Mesendoderm (in vitro differentiated cells): ENCODE measurements around the gene CMPK2.
"Not testable (repeated sequence)": the region's sequence is repeated elsewhere in the genome, so short reads cannot be mapped to it uniquely, and the experiment has no call there.

Experiments used
- DNase-seq: peaks from one replicate; pipeline ENCODE4 v3.0.0; 2013
- H2AK5ac ChIP-seq: 2 replicates; pipeline ENCODE4 v1.6.1; 2013; ENCODE audit warnings: low read length, inconsistent platforms
- H2BK120ac ChIP-seq: 2 replicates; pipeline ENCODE4 v1.6.1; 2013; ENCODE audit warnings: low read depth, mild to moderate bottlenecking, low read length, moderate library complexity, mixed read lengths
- H2BK15ac ChIP-seq: replicated peaks from 2 replicates; pipeline ENCODE4 v1.6.1; 2013; ENCODE audit warnings: low read depth, mild to moderate bottlenecking, moderate library complexity
- H2BK5ac ChIP-seq: 2 replicates; pipeline ENCODE4 v1.6.1; 2013; ENCODE audit warnings: low read length, inconsistent platforms
- H3K18ac ChIP-seq: 2 replicates; pipeline ENCODE4 v1.6.1; 2013; ENCODE audit warnings: mild to moderate bottlenecking, low read length, mixed read lengths
- H3K23ac ChIP-seq: one replicate; pipeline ENCODE4 v1.6.1; 2013; ENCODE audit warnings: low read length
- H3K27ac ChIP-seq: 2 replicates; pipeline ENCODE4 v1.5.1; 2013; ENCODE audit warnings: low read depth, mild to moderate bottlenecking, inconsistent platforms, low read length, moderate library complexity
- H3K27me3 ChIP-seq: 2 replicates; pipeline ENCODE4 v1.6.1; 2013; ENCODE audit warnings: low read length, control low read depth, mild to moderate bottlenecking, inconsistent platforms; ENCODE audit not compliant: insufficient read depth, poor library complexity
- H3K36me3 ChIP-seq: 2 replicates; pipeline ENCODE4 v1.6.1; 2013; ENCODE audit warnings: low read length, inconsistent platforms; ENCODE audit not compliant: control insufficient read depth, insufficient read depth
- H3K4ac ChIP-seq: one replicate; pipeline ENCODE4 v1.6.1; 2013; ENCODE audit warnings: low read depth, mild to moderate bottlenecking, low read length, moderate library complexity
- H3K4me1 ChIP-seq: 2 replicates; pipeline ENCODE4 v1.6.1; 2013; ENCODE audit warnings: low read depth, low read length, inconsistent platforms; ENCODE audit not compliant: control insufficient read depth
- H3K4me2 ChIP-seq: 2 replicates; pipeline ENCODE4 v1.6.1; 2013; ENCODE audit warnings: low read length
- H3K4me3 ChIP-seq: 2 replicates; pipeline ENCODE4 v1.5.1; 2013; ENCODE audit warnings: mild to moderate bottlenecking, low read length
- H3K56ac ChIP-seq: one replicate; pipeline ENCODE4 v1.6.1; 2013; ENCODE audit warnings: low read length
- H3K79me1 ChIP-seq: 2 replicates; pipeline ENCODE4 v1.6.1; 2013; ENCODE audit warnings: low read length, inconsistent platforms
- H3K79me2 ChIP-seq: 2 replicates; pipeline ENCODE4 v1.6.1; 2013; ENCODE audit warnings: mild to moderate bottlenecking, low read length; ENCODE audit not compliant: control insufficient read depth, insufficient read depth
- H3K9ac ChIP-seq: 2 replicates; pipeline ENCODE4 v1.6.1; 2013; ENCODE audit warnings: low read length, inconsistent platforms
- H4K5ac ChIP-seq: one replicate; pipeline ENCODE4 v1.6.1; 2013; ENCODE audit warnings: low read length
- H4K8ac ChIP-seq: one replicate; pipeline ENCODE4 v1.6.1; 2013; ENCODE audit warnings: low read depth, mild to moderate bottlenecking, control low read depth, low read length, moderate library complexity
- WGBS: extraction: QIAGEN DNeasy Blood & Tissue Kit; methylation state at CpG from one replicate; pipeline ENCODE4 v1.1.7; 2013; ENCODE audit warnings: low lambda C conversion rate, missing lambda C conversion rate; ENCODE audit not compliant: insufficient coverage; ENCODE audit errors: extremely low coverage; 5-methylcytosine and 5-hydroxymethylcytosine counted together

The CMPK2 gene

DNA sequence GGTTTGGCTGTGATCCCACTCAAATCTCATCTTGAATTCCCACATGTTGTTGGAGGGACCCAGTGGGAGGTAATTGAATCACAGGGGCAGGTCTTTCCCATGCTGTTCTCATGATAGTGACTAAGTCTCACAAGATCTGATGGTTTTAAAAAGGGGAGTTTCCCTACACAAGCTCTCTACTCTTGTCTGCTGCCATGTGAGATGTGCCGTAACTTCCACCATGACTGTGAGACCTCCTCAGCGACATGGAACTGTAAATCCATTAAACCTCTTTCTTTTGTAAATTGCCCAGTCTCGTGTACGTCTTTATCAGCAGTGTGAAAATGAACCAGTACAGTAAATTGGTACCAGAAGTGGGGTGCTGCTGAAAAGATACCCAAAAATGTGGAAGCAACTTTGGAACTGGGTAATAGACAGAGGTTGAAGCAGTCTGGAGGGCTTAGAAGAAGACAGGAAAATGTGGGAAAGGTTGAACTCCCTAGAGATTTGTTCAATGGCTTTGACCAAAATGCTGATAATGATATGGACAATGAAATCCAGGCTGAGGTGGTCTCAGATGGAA, 7.2 kb downstream of the CMPK2 start:
- H3K4me3 ChIP-seq, H3K4me1 ChIP-seq, H2AK5ac ChIP-seq, H4K5ac ChIP-seq, H3K4me2 ChIP-seq, H3K27ac ChIP-seq, H2BK120ac ChIP-seq, H3K56ac ChIP-seq, DNase-seq, H3K79me1 ChIP-seq, H3K4ac ChIP-seq, H3K36me3 ChIP-seq, H3K79me2 ChIP-seq, H3K27me3 ChIP-seq, H4K8ac ChIP-seq, H3K9ac ChIP-seq, H3K23ac ChIP-seq, H2BK15ac ChIP-seq, H3K18ac ChIP-seq, H2BK5ac ChIP-seq: not testable (repeated sequence)
- WGBS, result no CpG with 5 or more reads among the region's 4 CpGs

DNA sequence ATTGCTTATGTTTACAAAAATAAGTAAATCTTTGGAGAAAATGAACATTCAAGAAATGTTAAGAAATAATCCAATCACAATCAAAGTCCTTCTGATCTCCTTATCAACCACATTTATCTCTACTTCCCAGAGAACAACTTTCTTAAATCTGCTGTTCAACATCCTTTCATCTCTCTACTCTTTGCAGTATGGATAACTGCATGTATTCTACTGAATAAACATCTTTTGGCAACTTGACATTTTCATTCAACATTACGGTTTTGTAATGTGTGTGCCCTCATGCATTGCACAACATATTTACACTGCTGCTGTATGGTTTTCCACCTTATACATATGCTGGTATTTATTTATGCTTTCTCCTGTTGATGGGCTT, 9.2 kb downstream of the CMPK2 start:
- Histone ChIP-seq H3K9ac (no peak overlapping the region), H3K36me3 (no peaks in the 10 kb centered on the region), H3K4me2 (no peak overlapping the region), H3K23ac (no peak overlapping the region), H2AK5ac (no peak overlapping the region), H3K18ac (no peak overlapping the region), H3K27me3 (no peaks in the 10 kb centered on the region), H3K4ac (no peak overlapping the region), H3K56ac (no peak overlapping the region), H3K79me1 (no peaks in the 10 kb centered on the region), H3K27ac (no peak overlapping the region), H2BK15ac (no peak overlapping the region), H2BK120ac (no peak overlapping the region), H3K4me3 (no peak overlapping the region), H2BK5ac (no peak overlapping the region), H3K79me2 (no peaks in the 10 kb centered on the region), H4K5ac (no peak overlapping the region), H4K8ac (no peak overlapping the region), H3K4me1 (no peaks in the 10 kb centered on the region)
- DNase-seq, result no peak
- no CpG with 5 or more reads among the region's 1 CpG for WGBS

- no peak overlapping the region for H3K18ac ChIP-seq
- no peak overlapping the region for H3K4me2 ChIP-seq
- no peak overlapping the region for H4K5ac ChIP-seq
- no peaks in the 10 kb centered on the region for H3K79me2 ChIP-seq
- H3K23ac ChIP-seq, result no peak overlapping the region
- no peak overlapping the region for H3K56ac ChIP-seq
- no peaks in the 10 kb centered on the region for H3K36me3 ChIP-seq
- no peak overlapping the region for H3K4ac ChIP-seq
- H3K27ac ChIP-seq, result no peak overlapping the region
- no peaks in the 10 kb centered on the region for H3K4me1 ChIP-seq
- no peak for DNase-seq
- no peak overlapping the region for H2BK5ac ChIP-seq
- H2BK15ac ChIP-seq, result no peak overlapping the region
- no peak overlapping the region for H3K4me3 ChIP-seq
- H3K27me3 ChIP-seq, result no peaks in the 10 kb centered on the region
- H4K8ac ChIP-seq, result no peak overlapping the region
- H3K79me1 ChIP-seq, result no peaks in the 10 kb centered on the region
- H2BK120ac ChIP-seq, result no peak overlapping the region
- H2AK5ac ChIP-seq, result no peak overlapping the region
- no peak overlapping the region for H3K9ac ChIP-seq
Measured at GRCh38 chr2:6855860-6856547, 9.7 kb downstream of the CMPK2 start.

DNA sequence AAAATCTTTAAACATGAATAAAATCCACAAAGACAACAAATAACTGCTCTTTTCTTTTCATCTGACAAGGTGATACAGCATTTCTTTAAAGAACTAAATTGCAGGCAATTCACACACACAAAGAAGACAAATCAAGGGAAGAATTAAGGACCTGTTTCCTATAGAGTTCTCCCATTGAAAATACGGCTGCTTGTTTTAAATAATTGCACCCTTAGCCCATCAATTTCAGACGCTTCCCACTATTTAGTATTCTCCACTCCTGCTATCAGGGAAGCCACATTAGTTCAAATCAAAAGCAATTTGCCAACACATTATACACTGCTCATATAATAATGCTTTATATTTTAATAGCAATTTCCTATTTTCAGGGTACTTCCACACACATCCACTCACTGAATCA, 11.3 kb downstream of the CMPK2 start:
- no CpG with 5 or more reads among the region's 2 CpGs for WGBS

DNA sequence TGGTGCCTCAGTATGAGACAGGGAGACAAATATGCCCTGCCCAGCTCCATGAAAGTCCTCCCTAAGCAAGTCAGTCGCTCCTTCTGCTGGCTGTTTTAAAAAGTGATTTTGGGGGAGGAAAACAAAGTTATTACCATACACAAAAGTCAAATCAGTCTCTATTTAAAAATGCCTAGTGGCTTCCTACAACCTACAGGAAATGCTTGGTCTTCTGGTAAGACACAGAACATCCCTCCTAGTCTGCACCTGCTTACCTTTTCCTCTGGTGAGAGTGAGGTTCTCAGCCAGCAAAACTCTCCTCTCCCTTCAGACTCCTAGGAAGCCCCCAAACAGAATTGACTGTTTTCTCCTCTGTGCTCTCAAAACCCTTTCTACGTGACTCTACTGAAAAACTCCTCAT, 13.5 kb downstream of the CMPK2 start:
- H3K4me1 ChIP-seq, result no peaks in the 10 kb centered on the region
- H2BK5ac ChIP-seq, result no peak overlapping the region
- H3K79me1 ChIP-seq, result no peaks in the 10 kb centered on the region
- no peak overlapping the region for H3K4me3 ChIP-seq
- H2BK15ac ChIP-seq, result no peak overlapping the region
- H3K27ac ChIP-seq, result no peak overlapping the region
- no peak overlapping the region for H4K5ac ChIP-seq
- no peak overlapping the region for H2BK120ac ChIP-seq
- no peak overlapping the region for H2AK5ac ChIP-seq
- no CpG with 5 or more reads among the region's 2 CpGs for WGBS
- H3K56ac ChIP-seq, result no peak overlapping the region
- no peak overlapping the region for H3K9ac ChIP-seq
- no peak overlapping the region for H3K18ac ChIP-seq
- H3K4ac ChIP-seq, result no peak overlapping the region
- H3K79me2 ChIP-seq, result no peaks in the 10 kb centered on the region
- DNase-seq, result no peak
- H3K36me3 ChIP-seq, result no peaks in the 10 kb centered on the region
- no peak overlapping the region for H4K8ac ChIP-seq
- no peaks in the 10 kb centered on the region for H3K27me3 ChIP-seq
- H3K4me2 ChIP-seq, result no peak overlapping the region
- H3K23ac ChIP-seq, result no peak overlapping the region

More for the DNA sequence above, 11.3 kb downstream of the CMPK2 start:
- H3K36me3 ChIP-seq, result no peaks in the 10 kb centered on the region
- no peak overlapping the region for H3K27ac ChIP-seq
- no peak overlapping the region for H3K4ac ChIP-seq
- no peak overlapping the region for H3K4me2 ChIP-seq
- H4K8ac ChIP-seq, result no peak overlapping the region
- no peak overlapping the region for H2AK5ac ChIP-seq
- no peak overlapping the region for H4K5ac ChIP-seq
- H3K4me3 ChIP-seq, result no peak overlapping the region
- H3K79me1 ChIP-seq, result no peaks in the 10 kb centered on the region
- no peak overlapping the region for H2BK120ac ChIP-seq
- no peak overlapping the region for H2BK5ac ChIP-seq
- H3K27me3 ChIP-seq, result no peaks in the 10 kb centered on the region
- H3K4me1 ChIP-seq, result no peaks in the 10 kb centered on the region
- H3K23ac ChIP-seq, result no peak overlapping the region
- no peak for DNase-seq
- H3K18ac ChIP-seq, result no peak overlapping the region
- no peak overlapping the region for H2BK15ac ChIP-seq
- H3K56ac ChIP-seq, result no peak overlapping the region
- H3K79me2 ChIP-seq, result no peaks in the 10 kb centered on the region
- H3K9ac ChIP-seq, result no peak overlapping the region
